GM21528 (cell line): Measurements from ENCODE around the gene TF.
"Not testable (repeated sequence)": the region's sequence is repeated elsewhere in the genome, so short reads cannot be mapped to it uniquely, and the experiment has no call there.

Experiments used
- ATAC-seq: cut with Tn5 transposase; IDR thresholded peaks from one replicate; pipeline ENCODE4 v1.9.1; 2021; ENCODE audit warnings: mild to moderate bottlenecking, moderate library complexity; ENCODE audit not compliant: unreplicated experiment, low FRiP score

Gene TF

DNA sequence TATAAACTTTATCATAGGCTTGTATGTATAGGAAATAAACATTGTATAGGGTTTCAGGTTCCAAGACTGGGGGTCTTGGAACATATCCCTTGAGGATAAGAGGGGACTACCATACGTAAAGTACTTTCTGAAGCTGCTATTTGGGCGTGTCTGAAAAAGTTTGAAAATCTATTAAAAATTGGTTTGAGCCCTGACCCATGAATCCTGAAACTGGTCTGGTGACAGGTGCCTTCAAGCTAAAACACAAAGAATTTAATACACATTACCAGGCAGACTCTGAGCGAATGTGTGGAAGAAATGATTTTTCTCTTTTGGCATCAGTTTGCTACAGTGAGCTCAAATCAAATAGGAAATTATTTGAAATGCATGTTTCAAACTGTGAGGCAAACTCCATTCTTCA lies 16.3 kb downstream of the TF start:
- ATAC-seq = no peak

DNA sequence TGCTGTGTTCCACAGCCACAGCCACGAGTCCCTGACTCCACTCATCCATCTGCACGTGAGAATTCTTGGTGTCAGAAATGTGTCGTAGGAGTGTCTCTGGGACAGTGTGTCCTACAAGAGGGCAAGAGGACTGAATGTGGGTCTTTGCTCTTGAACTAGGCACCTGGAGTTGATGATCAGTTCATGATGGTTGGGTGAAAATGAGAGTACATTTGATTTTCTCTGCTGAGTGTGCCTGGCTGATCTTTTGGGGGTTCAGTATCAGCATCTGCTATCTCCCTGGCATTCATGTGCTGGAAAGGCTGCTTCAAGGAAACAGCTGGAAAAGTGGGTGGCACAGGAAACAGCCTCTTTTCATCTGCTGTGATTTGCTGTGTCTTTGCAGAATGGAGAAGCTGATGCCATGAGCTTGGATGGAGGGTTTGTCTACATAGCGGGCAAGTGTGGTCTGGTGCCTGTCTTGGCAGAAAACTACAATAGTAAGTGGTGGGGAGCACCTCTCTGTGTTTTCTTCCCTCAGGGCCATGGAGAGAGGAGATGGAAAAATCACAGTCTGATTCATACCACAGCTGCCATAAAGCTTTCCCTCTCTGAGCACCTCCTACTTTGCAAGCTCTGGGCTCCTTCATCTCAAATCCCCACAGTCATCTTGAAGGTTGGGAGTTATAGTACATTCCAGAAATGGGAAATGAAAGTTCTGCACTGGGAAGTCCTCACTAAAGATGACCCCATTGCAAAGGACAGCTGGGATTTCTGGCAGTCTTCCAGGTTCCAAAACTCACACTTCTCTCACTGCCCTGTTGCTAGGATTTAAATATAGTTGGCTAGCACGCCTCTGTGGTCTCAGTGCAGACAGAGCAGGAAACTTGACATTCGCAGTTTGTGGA lies 17.8 kb downstream of the TF start:
- no peak for ATAC-seq

DNA sequence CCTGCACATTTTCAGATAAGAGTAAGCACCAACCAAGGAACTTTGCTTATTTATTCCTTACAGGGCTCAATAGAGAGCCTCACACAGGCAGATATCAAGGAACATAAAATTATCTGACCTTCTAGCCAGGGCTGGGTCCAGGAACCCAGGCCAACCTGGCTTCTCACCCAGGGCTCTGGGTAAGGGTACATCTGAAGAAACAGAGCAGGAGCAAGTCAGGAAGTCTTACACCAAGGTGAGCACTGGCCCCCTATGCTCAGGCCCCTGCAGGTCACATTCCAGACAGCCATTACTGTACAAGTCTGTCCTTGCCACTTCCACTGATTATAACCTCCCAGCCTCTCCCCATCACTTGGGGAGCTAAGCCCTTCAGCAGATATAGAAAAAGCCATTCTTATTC lies 19.1 kb downstream of the TF start:
- no peak for ATAC-seq

DNA sequence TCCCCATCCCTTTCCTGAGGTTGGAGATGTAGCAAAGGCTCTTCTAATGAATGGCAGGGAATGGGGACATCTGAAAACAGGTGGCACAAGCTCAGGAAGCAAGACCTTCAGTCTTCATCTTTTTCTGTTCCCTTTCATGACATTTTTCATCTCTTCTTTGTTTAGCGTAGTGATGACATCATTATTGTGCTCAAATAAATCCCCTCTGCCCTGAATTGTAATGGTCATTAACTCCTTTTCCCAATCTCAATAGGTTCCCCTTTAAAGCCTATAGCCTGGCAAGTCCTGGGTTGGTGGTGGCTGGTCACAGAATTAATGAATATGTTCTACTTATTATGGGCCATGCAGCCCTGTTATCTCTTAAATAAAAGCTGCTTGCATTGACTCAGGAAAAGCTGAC lies 21.4 kb downstream of the TF start:
- ATAC-seq = no peak

DNA sequence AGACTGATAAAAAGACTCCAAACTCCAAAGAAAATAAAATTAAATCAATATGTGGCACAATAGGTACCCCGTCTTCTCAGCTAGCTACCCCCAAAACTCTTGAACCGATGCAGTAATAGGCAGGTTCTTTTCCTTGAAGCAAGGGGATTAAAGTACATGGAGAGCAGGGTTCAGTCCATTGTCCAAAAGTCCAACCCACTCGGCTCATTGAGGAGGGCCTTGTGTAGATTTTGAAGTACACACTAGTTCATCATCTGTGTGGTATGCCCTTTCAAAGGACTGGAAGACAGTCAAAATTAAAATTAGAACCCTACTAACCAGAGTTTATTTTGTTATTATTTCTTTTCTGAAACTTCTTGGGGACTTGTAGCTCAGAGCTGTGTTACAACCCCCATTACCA lies 23.3 kb downstream of the TF start:
- ATAC-seq = no peak

DNA sequence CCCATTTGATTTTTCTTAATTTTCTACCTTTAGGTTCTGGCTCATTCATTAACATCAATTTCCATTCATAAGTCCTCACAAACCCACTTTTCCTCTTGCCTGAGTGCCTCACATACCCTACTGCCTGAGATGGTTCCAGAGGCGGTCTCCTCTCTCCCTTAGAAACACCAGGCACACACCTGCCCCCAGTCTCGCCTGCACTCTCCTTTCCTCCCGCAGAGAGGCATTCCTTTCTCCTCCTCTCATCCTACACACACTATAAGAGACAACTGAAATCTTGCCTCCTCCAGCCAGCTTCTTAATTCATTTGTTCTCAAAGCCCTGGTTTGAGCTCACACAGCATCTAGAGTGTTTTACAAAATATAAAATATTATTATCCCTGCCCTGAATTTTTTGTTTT lies 27.5 kb downstream of the TF start:
- ATAC-seq = no peak

DNA sequence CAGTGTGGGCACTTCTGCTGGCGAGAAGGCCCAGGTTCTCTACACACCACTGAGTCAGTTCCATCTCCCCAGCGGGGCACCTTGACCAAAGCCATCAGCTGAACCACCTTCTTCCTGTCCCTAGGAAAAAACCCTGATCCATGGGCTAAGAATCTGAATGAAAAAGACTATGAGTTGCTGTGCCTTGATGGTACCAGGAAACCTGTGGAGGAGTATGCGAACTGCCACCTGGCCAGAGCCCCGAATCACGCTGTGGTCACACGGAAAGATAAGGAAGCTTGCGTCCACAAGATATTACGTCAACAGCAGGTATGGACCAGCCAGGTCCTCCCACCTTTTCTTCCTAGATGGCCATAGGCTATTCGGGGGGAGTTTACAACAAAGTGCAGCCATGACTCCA lies 29.1 kb downstream of the TF start:
- ATAC-seq = no peak

DNA sequence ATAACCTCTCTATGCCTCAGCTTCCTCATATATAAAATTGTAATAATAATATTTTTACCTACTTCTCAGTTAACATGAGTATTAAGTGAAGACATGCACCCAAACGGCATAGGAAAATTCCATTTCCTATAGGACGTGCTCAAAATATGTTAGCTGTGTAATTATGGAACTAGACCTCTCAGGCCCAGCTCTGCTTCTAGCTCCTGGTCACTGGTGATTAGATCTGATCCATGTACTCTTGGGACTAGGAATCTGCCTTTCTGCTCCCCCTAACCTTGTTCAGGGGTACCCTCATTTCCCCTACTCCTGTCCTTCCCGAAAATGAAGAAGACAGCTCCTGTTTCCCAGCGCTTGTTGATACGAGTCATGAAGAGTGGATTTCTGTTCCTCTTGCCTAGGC lies 29.6 kb downstream of the TF start:
- ATAC-seq = no peak

DNA sequence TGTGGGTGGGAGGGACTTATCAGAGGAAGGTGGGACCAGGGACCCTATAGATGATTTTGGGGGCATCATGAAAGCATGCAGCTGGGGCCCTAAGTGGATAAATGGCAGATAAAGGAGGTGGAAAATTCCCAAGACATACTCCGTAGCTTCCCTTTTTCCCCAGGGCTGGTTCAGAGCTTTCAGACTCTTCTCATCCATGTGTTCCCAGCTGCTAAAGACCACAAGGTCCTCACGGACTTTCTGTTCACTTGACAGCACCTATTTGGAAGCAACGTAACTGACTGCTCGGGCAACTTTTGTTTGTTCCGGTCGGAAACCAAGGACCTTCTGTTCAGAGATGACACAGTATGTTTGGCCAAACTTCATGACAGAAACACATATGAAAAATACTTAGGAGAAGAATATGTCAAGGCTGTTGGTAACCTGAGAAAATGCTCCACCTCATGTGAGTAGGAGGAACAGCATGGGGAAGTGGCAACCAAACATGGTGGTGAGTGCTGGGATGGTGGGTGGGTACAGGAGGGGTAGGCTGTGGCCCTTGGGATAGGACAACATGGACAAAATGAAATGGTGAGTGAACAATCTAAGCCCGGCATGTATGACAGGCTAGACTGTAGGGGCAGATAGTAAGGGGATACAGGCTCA lies 30.7 kb downstream of the TF start:
- ATAC-seq = no peak

DNA sequence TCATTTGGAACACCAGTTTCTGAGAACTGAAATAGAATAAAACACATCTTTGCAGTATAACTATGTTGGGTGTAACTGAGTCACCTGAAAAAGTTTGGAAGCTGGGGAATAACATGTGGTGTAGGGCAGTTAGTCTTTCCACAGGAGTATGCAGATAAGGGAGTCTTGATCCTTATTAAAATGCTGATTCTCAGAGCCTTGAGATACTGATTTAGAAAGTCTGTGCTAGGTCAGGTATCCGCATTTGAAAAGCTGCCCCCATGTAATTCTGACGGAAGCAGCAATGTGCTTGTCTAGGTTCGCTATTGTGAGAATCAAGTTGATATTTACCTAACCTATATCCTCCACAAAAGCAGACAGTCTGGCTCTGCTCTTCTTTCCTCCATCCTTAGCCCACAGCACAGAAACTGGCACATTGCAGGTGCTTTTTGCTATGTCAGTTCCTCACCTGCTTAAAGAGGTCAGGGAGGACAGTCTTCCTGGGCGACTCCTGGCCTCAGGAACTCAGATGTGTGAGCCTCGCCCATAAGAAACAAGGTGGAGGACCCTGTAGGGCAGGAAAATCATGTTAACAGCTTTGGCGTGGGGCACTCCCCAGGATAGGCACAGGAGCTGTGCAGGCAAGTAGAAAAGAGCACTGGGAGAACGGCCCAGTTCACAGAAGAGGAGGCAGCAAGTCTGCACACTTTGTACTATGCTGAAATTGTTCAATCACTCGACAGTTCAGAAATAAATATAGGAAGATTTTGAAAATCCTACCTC lies 31.8 kb downstream of the TF start:
- ATAC-seq = no peak

DNA sequence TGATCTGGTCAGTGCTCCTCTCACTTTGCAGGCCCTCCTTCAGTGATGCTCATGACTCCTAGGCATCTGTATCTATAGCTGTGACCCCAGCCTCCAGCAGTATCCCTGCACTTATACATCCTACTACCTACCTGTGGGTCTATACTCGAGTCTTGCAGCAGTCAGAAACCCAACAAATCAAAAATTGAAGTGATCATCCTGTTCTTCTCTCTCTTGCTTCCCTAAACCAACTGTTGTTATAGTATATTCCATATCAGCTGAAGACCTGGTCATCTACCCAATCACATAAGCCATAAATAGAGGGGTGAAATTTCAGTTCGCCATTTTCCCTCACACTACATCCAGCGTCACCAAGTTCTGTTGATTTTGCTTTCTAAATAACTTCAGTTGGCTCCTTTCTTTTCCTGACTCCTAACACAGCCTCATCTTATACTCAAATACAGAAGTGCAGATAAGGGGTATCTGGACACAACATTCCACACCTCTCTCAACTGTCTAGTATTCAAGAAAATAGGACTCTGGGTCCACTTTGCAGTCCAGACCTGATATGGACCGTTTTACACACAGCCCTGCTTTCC lies 33.5 kb downstream of the TF start:
- no peak for ATAC-seq

DNA sequence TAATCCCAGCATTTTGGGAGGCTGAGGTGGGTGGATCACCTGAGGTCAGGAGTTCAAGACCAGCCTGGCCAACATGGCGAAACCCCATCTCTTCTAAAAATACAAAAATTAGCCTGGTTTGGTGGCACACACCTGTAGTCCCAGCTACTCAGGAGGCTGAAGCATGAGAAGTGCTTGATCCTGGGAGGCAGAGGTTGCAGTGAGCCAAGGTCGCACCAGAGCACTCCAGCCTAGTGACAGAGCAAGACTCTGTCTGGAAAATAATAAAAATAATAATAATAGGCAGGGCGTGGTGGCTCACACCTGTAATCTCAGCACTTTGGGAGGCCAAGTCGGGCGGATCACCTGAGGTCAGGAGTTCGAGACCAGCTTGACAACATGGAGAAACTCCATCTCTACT lies 34.6 kb downstream of the TF start:
- not testable (repeated sequence) for ATAC-seq

DNA sequence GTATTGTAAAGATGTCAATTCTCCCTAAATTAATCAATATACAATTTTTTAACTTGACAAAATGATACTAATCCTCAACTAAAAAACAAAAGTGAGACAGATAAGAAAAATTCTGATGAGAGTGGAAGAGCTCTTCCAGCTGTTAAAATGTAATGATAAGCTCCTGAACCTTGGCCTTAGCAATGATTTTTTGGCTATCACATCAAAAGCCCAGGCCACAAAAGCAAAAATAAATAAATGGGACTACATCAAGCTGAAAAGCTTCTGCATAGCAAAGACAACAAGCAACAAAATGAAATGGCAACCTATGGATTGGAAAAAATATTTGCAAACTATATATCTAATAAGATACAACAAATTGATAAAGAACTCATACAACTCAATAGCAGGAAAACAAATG lies 35.4 kb downstream of the TF start:
- no peak for ATAC-seq

DNA sequence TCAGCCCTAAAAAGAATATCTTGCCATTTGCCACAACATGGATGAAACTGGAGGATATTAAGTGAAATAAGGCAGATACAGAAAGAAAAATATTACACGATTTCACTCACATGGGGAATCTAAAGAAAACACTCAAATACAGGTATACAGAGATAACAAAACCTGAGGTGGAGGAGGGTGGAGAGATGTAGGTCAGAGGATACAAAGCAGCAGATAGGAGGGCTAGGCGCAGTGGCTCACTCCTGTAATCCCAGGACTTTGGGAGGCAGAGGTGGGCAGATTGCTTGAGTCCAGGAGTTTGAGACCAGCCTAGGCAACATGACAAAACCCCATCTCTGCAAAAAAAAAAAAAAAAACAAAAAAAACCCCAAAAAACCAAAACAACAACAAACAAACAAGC lies 36.3 kb downstream of the TF start:
- ATAC-seq = no peak

DNA sequence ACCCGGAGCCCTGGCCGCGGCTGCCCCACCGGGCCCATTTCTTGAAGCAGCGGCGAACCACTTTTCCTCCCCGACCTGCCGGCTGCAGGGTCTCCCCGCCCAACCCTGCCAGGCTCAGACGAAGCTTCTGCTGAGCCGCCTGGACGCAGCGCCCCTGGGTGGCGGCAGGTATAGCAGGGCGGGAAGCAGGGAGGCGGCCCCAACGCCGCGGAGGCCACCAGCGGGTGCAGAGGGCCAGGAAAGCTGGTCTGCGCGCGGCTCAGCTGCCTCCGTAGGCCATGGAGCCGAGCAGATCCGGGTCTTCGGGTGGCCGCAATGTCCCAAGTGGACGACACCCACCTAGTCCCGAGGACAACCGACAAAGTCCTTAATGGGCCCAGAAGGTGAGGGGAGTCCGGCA lies 37.6 kb downstream of the TF start:
- no peak for ATAC-seq

DNA sequence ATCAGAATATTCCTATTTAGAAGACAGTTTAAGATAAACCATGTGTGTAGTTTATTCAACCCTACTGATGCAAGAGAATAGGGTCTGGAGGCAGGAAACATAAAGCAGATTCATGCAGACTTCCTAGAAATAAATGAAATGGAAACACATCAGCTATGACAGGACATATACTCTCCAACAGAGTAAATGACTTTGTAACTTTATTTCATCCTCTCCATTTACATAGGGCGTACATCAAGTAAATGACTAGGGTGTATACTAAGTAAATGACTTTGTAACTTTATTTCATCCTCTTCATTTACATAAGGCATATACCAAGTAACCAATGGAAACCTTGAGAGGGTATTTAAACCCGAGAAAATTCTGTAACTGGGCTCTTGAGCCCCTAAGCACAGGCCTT lies 41.8 kb downstream of the TF start:
- no peak for ATAC-seq

DNA sequence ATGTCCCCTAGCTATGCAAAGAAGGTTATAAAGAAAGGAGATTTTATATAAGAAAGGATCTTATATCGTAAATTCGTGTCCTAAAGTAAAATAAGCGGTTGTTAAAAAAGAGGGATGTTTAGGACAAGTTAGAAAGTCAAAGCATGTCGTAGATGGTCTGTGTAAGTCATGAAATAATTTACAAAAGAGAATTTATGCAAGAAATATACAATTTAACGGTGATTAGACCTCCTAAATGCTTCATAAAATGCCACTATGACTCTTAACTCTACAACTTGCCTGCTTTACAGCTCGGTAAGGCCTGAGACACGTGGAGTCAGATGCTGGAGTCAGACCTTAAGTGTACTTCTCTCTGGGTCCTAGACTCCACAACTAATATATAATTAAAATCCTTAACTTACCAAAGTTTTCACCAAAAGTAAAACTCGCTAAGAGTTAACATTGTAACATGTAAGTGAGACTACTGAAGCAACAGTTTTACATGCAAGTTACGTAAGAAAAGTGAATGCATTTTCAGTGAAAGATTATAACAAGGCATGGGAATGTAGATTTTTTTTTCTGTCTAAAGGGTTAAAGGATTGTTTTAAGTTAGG lies 46.1 kb downstream of the TF start:
- ATAC-seq = no peak

DNA sequence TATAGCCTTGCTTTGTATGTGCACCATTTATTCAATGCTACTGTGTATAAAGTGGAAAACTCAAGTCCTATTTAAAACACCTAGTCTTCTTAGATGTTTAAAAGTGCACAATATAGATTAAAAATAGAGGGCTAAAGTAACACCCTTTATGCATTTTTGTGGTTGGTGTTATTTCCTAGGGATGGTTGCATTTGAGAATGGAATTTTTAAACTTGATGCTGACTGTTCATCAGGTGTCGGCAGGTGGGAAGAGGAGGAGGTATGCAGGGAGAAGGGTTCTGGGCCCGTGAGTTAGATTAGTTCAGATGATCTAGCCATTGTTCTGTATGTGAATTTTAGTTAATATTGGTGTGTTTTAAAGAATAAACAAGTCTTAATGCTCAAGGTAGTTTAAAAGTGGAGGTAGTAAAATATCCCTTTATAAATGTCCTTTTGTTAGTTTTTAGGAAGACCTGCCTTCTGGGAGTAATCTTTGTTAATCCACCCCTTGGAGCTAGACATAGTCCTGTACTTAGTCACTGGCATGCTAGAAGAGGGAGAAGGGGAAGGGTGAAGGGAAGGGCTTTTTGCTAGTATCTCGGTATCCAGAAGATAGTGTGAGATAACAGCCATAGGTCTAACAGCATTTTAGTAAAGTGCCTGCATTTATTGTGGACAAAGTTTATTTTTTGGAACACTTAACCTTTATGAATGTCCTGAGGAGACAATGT lies 51.4 kb downstream of the TF start:
- no peak for ATAC-seq

DNA sequence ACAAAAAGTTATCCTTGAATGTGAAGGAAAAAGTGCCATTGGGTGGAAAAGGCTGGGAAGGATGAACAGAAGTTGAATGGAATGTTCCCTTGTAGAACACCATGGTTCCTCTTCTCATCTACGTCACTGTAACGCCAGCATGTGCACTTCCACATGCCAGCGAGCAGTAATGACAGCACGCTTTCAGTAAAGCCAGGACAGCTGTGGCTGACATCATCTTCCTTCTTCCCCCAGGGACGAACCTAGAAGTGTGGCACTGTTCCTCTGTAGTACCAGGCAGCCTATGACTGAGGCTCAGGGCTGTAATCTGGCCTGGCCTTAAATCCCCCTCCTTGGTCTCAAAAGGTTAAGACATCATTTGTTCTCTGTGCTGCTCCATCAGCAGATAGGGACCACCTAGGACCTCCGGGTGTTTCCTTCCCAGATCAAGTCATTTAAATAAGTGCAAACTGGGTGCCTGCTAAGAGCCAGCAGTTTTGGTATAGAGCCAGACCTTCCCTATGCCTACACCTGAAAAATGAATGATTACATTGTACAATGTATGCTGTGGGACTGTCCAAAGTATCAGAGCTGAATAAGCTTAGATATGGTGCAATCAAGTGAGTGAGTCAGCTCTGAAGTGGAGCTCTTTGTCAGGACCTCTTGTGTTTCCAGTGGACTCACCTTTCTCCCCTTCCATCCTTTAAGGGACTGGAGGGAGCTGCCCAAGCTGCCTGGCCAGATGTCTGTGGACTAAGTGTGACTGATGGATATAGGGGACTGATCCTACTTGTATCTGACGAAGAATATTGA lies 53.8 kb downstream of the TF start:
- no peak for ATAC-seq
